HG03135 (cell line): ENCODE data around the gene NPFFR2.
"Not testable (repeated sequence)": the region's sequence is repeated elsewhere in the genome, so short reads cannot be mapped to it uniquely, and the experiment has no call there.

Source experiments
- ATAC-seq: cut with Tn5 transposase; IDR thresholded peaks from one replicate; pipeline ENCODE4 v1.9.1; 2021; ENCODE audit warnings: mild to moderate bottlenecking, moderate library complexity; ENCODE audit not compliant: unreplicated experiment

The NPFFR2 gene

DNA sequence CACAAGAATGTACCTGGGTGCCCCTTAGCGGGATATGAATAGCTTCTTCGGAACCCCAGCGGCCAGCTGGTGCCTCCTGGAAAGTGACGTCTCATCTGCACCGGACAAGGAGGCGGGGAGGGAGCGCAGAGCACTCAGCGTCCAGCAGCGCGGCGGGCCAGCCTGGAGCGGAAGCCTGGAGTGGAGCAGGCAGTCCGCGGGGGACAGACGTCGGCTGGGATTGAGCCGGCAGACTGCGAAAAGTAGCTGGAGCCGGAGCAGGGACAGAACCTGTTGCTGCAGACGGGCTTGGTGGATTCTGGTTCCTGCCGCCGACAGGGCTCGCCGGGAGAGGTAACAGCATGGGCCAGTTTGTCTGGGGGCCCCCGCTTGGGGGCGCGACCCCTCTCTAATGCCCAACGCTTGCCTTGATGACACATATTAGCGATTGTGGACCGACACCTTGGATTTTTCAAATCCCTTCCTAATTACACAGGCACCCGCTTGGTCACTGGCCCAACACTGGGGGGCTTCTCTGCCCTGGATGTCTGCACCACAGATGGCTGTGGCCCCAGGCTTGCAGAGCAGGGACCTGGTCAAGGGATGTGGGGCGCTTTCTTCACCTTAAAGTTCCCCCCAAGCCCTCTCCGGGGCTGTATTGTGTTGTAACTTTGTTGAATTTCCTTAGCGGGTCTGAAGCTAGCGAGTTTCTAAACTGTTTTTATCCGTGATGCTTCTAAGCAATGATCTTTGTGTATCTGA lies at the start of gene NPFFR2:
Gene NPFFR2 (plus strand): TSS at position 133 of the 741 bp plus-strand sequence. CDS start 96,592 bp downstream, outside the sequence.
- ATAC-seq: no peak

GRCh38 chr4:71992571-71993312 lies 39.1 kb upstream of the NPFFR2 start:
- ATAC-seq: no peak

DNA sequence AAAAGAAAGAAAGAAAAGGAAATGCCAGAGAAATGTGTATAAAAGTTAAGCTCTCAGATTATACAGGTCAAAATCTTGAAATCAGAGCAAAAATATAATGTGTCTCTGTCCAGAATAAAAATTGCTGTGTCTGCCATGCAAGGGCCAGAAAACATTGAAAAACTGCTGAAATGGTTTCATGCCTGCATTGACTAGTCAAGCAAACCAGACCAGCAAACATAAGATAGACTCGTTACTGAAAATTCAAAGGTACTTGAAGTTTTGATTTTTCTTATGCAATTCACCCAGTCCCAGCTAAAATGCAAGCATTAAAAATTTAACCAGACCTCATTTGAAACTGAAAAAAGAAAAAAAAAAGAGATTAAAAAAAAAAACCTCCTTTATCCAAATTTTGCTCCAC lies 37.2 kb upstream of the NPFFR2 start:
- no peak for ATAC-seq

DNA sequence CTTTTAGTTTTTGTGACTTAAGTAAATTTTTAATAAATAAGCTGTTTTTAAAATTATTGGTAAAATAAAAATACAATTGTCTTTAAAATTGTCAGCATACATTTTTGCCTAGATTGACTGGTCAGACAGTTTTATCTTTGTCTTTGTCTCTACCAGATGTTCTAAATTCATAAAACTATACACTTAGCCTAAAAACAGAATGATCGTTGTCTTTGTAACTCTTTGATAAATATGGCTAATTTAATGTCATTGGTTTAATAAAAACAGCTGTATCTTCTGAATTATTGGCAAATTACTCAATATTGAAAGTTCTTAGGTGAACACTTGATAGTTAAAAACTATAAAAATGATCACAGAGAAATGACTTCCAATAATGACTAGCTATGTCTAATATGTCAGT lies 36.5 kb upstream of the NPFFR2 start:
- no peak for ATAC-seq

- ATAC-seq: no peak
Observed at GRCh38 chr4:72006586-72006985, 25.2 kb upstream of the NPFFR2 start.

GRCh38 chr4:72011906-72012305 lies 19.9 kb upstream of the NPFFR2 start:
- no peak for ATAC-seq

DNA sequence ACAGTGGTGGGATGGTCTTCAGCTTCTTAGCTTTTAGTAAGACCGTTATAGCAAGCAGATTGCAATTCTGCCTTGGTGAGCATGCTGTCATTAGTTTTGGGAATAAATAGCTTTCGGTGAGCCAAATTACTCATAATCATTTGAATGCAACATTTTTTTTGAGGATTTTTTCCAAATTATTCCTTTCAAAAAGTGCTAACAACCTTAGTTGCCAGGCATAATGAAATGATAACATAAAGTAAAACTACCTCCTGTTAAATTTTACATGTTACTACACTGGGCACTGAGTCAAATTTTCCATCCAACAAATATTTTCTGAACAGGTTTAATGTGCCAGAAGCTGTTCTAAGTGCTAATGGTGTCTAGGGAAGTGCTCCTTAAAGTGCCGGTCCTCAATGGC lies 15.8 kb upstream of the NPFFR2 start:
- ATAC-seq: no peak

DNA sequence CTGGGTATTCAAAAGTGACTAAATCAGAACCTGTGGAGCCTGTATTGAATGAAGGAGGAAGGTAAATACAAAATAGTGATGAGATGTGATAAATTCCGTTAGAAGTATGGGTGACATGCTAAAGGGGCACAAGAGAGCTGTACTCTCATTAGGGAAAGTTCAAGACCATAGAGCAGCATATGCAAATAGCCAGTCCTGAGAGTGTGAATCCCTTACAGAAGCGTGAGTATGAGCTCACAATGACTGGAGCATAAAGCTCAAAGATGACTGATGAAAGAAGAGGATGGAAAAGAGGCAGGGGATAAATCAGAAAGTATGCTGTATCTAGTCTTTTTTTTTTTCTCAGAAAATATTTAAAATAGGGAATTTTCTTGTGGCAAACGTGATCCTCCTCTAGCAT lies 12.1 kb upstream of the NPFFR2 start:
- ATAC-seq: no peak

GRCh38 chr4:72022553-72022952 lies 9.2 kb upstream of the NPFFR2 start:
- no peak for ATAC-seq

GRCh38 chr4:72055566-72055965 lies 23.8 kb downstream of the NPFFR2 start:
- no peak for ATAC-seq

GRCh38 chr4:72063726-72064125 lies 31.9 kb downstream of the NPFFR2 start:
- no peak for ATAC-seq

- ATAC-seq: no peak
Observed at GRCh38 chr4:72067051-72067450, 35.3 kb downstream of the NPFFR2 start.

GRCh38 chr4:72073816-72074215 lies 42.0 kb downstream of the NPFFR2 start:
- ATAC-seq: no peak

- no peak for ATAC-seq
Observed at GRCh38 chr4:72076562-72076961, 44.8 kb downstream of the NPFFR2 start.

DNA sequence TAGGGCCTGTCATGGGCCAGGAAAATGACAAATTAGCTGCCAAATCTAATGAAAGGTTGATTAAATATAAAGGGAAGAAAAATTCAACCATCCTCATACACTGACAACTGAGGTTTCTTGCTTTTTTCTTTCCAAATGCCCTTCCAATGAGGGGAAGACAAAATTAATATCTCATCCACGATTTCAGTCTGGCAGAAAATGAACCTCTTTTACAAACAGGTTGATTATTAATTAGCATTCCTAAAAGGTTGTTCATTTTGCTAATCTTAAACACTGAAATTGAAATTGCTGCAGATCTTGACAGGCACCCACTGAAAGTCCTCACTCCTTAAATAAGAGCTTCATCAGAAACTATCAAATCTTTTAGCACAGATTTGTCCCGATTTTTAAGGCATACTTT lies 45.5 kb downstream of the NPFFR2 start:
- no peak for ATAC-seq

- peak; percentile 73 for ATAC-seq
Observed at GRCh38 chr4:72084587-72085011, 52.8 kb downstream of the NPFFR2 start.

DNA sequence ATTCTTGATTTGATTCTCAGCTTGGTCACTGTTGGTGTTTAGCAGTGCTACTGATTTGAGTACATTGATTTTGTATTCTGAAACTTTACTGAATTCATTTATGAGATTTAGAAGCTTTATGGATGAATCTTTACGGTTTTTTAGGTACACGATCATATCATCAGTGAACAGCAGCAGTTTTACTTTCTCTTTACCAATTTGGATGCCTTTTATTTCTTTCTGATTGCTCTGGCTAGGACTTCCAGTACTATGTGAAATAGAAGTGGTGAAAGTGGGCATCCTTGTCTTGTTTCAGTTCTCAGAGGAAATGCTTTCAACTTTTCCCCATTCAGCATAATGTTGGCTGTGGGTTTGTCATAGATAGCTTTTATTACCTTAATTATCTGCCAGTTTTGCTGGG lies 58.8 kb downstream of the NPFFR2 start:
- ATAC-seq: not testable (repeated sequence)

GRCh38 chr4:72094059-72094797 lies 62.4 kb downstream of the NPFFR2 start:
- ATAC-seq: no peak

GRCh38 chr4:72107456-72107855 lies 75.7 kb downstream of the NPFFR2 start:
- no peak for ATAC-seq

- no peak for ATAC-seq
Observed at GRCh38 chr4:72109364-72109763, 77.6 kb downstream of the NPFFR2 start.

- ATAC-seq: no peak
Observed at GRCh38 chr4:72109959-72110497, 78.2 kb downstream of the NPFFR2 start.
